GM23338 (cell line): ENCODE results near the gene ZNF628. TPM values are rescaled to one million over a fixed set of nuclear protein-coding genes. Genes with fewer than 3 reads are reported as not detected.

Source experiments
- ATAC-seq: fragments of 200-7000 bp; cut with Tn5 transposase; 3 replicates; pipeline ENCODE4 v1.9.1; 2020
- DNase-seq: peaks from one replicate; pipeline ENCODE4 v3.0.0-alpha.2; 2015; ENCODE audit warnings: low spot score
- H2AFZ ChIP-seq: fragments of 200-600 bp; sonication (generic); 2 replicates; pipeline ENCODE4 v1.8.0; 2016; ENCODE audit warnings: antibody characterized with exemption, mild to moderate bottlenecking, moderate library complexity
- H3F3A ChIP-seq: fragments of 200-600 bp; sonication (generic); replicated peaks from 2 replicates; pipeline ENCODE4 v1.8.0; 2017; ENCODE audit warnings: antibody characterized with exemption, mixed run types, low read depth
- H3K27ac ChIP-seq: fragments of 200-600 bp; sonication (generic); 2 replicates; pipeline ENCODE4 v1.6.1; 2016; ENCODE audit warnings: low read depth
- H3K27me3 ChIP-seq: fragments of 200-600 bp; sonication (generic); 2 replicates; pipeline ENCODE4 v1.8.0; 2016; ENCODE audit warnings: mild to moderate bottlenecking, mixed run types, moderate library complexity; ENCODE audit not compliant: insufficient read depth
- H3K36me3 ChIP-seq: fragments of 200-600 bp; sonication (generic); 2 replicates; pipeline ENCODE4 v1.8.0; 2016; ENCODE audit warnings: mild to moderate bottlenecking; ENCODE audit not compliant: insufficient read depth
- H3K4me1 ChIP-seq: fragments of 200-600 bp; sonication (generic); 2 replicates; pipeline ENCODE4 v1.8.0; 2016; ENCODE audit warnings: mild to moderate bottlenecking, moderate library complexity; ENCODE audit not compliant: insufficient read depth
- H3K4me2 ChIP-seq: fragments of 200-600 bp; sonication (generic); 2 replicates; pipeline ENCODE4 v1.7.1; 2017; ENCODE audit warnings: mixed run types
- H3K4me3 ChIP-seq: fragments of 200-600 bp; sonication (generic); 2 replicates; pipeline ENCODE4 v1.6.1; 2016; ENCODE audit warnings: mixed run types
- H3K79me2 ChIP-seq: fragments of 200-600 bp; sonication (generic); replicated peaks from 2 replicates; pipeline ENCODE4 v1.8.0; 2017; ENCODE audit warnings: mild to moderate bottlenecking; ENCODE audit not compliant: insufficient read depth
- H3K9me2 ChIP-seq: fragments of 200-600 bp; sonication (generic); 2 replicates; pipeline ENCODE4 v1.8.0; 2017; ENCODE audit not compliant: insufficient read depth
- H4K20me1 ChIP-seq: fragments of 200-600 bp; sonication (generic); replicated peaks from 2 replicates; pipeline ENCODE4 v1.8.0; 2017; ENCODE audit warnings: mild to moderate bottlenecking; ENCODE audit not compliant: insufficient read depth
- H3K27ac Mint-ChIP-seq: 2 replicates; pipeline ENCODE4 v1.8.0; 2020; ENCODE audit warnings: inconsistent platforms, mild to moderate bottlenecking, moderate library complexity, mixed read lengths
- H3K27me3 Mint-ChIP-seq: 3 replicates; pipeline ENCODE4 v1.8.0; 2022; ENCODE audit warnings: low read depth, mild to moderate bottlenecking, moderate library complexity, mixed read lengths, inconsistent platforms; ENCODE audit not compliant: insufficient read depth, poor library complexity
- H3K36me3 Mint-ChIP-seq: 3 replicates; pipeline ENCODE4 v1.8.0; 2021; ENCODE audit warnings: low read depth, mild to moderate bottlenecking, inconsistent platforms, moderate library complexity, mixed read lengths
- H3K4me1 Mint-ChIP-seq: 3 replicates; pipeline ENCODE4 v1.8.0; 2020; ENCODE audit warnings: mild to moderate bottlenecking, inconsistent platforms, mixed read lengths
- H3K4me3 Mint-ChIP-seq: 3 replicates; pipeline ENCODE4 v1.8.0; 2021; ENCODE audit warnings: moderate library complexity, mild to moderate bottlenecking, inconsistent platforms, mixed read lengths
- H3K9me3 Mint-ChIP-seq: 3 replicates; pipeline ENCODE4 v1.8.0; 2020; ENCODE audit warnings: moderate library complexity, mild to moderate bottlenecking, inconsistent platforms, mixed read lengths
- CREB1 ChIP-seq: fragments of 250-450 bp; sonication (Bioruptor Pico); IDR thresholded peaks from 2 replicates; pipeline ENCODE4 v1.5.0; 2020; ENCODE audit warnings: low read depth, mild to moderate bottlenecking, moderate library complexity
- EZH2 ChIP-seq: fragments of 200-600 bp; sonication (generic); IDR thresholded peaks from one replicate; pipeline ENCODE4 v1.8.0; 2017; ENCODE audit warnings: antibody characterized with exemption, mild to moderate bottlenecking, low read depth; ENCODE audit not compliant: unreplicated experiment
- JUNB ChIP-seq: IDR thresholded peaks from one replicate; pipeline ENCODE4 v1.6.1; 2016; ENCODE audit warnings: antibody characterized with exemption; ENCODE audit not compliant: unreplicated experiment
- polyA plus RNA-seq: library from polyadenylated mRNA; unstranded; fragments of >200 nt; fragmentation: Nextera tagmentation; extraction: Ambion mirVana; gene quantifications from 2 replicates; pipeline ENCODE4 v1.2.1, GENCODE V29; 2016
- total RNA-seq: library from RNA; depleted of rRNA; stranded (reverse); fragments of >200 nt; shearing (Covaris generic); gene quantifications from 2 replicates; pipeline ENCODE4 v1.2.3, GENCODE V29; 2014
- TF ChIP-seq, protein P1 (sequence below): fragments of 250-450 bp; sonication (Bioruptor Pico); IDR thresholded peaks from 2 replicates; pipeline ENCODE4 v1.5.0; 2020; ENCODE audit warnings: mild to moderate bottlenecking, moderate library complexity

ZNF628 gene
- total and polyA plus RNA-seq, 2 experiments from 2014 or later = 4.9 to 10.7 TPM

DNA sequence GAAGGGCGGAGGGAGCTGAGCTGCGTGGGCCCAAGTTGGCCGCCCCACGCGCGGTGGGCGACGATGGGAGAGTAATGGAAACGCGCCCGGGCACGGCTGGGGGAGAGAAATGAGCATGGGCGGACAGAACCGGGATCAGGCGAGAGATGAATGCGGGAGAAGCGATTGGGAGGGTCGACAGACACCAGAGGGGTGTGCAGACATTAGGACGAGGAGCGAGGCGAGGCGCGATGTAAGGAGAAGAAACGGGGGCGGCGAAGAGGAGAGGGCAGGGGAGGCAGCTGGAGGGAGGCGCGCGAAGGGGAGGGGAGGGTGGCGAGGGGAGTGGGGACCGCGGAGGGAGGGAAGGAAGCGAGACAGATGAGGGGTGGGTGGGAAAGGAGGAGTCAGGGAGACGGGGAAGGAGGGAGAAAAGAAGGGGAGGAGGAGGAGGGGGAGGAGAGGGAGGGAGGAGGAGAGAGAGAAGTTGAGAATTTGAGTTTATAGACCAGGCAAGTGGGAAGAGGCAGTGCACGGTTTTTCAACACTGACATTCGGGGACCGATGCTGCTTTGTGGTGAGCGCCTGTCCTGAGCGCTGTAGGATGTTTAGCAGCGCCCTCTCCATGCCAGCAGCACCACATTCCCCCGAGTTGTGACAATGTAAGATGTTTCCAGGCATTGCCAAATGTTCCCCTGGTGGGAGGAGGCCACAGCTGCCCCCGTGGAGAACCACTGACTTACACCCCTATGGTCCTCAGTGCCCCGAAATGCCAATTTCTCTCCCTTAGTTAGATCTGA, 33.2 kb upstream of the ZNF628 start, which contains the start of gene SHISA7:
TSS of gene SHISA7 (minus strand) at position 256 of the 779 bp plus-strand sequence. CDS start 437 bp downstream, outside the sequence.
- peaks cover 22% of the 10 kb centered on the region for H3K4me1 Mint-ChIP-seq

More for the DNA sequence above, 33.2 kb upstream of the ZNF628 start, which contains the start of gene SHISA7:
- Histone ChIP-seq H3F3A (peaks cover 14% of the 10 kb centered on the region), H3K27me3 (peaks cover 94% of the 10 kb centered on the region), H4K20me1 (no peaks in the 10 kb centered on the region), H3K4me2 (peak within 1 kb of the TSS; percentile 87), H3K4me1 (peaks cover 12% of the 10 kb centered on the region; the same call in 1 of the 2 replicates), H3K9me2 (no peaks in the 10 kb centered on the region), H3K36me3 (no peaks in the 10 kb centered on the region), H3K27ac (no peak within 1 kb of the TSS), H3K79me2 (no peaks in the 10 kb centered on the region), H3K4me3 (peak within 1 kb of the TSS; percentile 67), H2AFZ (no peak within 1 kb of the TSS)
- H3K36me3 Mint-ChIP-seq = no peaks in the 10 kb centered on the region; the same call in 2 of the 3 replicates
- no peaks in the 10 kb centered on the region; the same call in none of the 3 replicates for H3K9me3 Mint-ChIP-seq
- TF ChIP-seq EZH2 = peak; percentile 66
- TF ChIP-seq JUNB = no peak
- no peak for TF ChIP-seq CREB1 (CRISPR knock-in tag)
- TF ChIP-seq, protein P1, sequence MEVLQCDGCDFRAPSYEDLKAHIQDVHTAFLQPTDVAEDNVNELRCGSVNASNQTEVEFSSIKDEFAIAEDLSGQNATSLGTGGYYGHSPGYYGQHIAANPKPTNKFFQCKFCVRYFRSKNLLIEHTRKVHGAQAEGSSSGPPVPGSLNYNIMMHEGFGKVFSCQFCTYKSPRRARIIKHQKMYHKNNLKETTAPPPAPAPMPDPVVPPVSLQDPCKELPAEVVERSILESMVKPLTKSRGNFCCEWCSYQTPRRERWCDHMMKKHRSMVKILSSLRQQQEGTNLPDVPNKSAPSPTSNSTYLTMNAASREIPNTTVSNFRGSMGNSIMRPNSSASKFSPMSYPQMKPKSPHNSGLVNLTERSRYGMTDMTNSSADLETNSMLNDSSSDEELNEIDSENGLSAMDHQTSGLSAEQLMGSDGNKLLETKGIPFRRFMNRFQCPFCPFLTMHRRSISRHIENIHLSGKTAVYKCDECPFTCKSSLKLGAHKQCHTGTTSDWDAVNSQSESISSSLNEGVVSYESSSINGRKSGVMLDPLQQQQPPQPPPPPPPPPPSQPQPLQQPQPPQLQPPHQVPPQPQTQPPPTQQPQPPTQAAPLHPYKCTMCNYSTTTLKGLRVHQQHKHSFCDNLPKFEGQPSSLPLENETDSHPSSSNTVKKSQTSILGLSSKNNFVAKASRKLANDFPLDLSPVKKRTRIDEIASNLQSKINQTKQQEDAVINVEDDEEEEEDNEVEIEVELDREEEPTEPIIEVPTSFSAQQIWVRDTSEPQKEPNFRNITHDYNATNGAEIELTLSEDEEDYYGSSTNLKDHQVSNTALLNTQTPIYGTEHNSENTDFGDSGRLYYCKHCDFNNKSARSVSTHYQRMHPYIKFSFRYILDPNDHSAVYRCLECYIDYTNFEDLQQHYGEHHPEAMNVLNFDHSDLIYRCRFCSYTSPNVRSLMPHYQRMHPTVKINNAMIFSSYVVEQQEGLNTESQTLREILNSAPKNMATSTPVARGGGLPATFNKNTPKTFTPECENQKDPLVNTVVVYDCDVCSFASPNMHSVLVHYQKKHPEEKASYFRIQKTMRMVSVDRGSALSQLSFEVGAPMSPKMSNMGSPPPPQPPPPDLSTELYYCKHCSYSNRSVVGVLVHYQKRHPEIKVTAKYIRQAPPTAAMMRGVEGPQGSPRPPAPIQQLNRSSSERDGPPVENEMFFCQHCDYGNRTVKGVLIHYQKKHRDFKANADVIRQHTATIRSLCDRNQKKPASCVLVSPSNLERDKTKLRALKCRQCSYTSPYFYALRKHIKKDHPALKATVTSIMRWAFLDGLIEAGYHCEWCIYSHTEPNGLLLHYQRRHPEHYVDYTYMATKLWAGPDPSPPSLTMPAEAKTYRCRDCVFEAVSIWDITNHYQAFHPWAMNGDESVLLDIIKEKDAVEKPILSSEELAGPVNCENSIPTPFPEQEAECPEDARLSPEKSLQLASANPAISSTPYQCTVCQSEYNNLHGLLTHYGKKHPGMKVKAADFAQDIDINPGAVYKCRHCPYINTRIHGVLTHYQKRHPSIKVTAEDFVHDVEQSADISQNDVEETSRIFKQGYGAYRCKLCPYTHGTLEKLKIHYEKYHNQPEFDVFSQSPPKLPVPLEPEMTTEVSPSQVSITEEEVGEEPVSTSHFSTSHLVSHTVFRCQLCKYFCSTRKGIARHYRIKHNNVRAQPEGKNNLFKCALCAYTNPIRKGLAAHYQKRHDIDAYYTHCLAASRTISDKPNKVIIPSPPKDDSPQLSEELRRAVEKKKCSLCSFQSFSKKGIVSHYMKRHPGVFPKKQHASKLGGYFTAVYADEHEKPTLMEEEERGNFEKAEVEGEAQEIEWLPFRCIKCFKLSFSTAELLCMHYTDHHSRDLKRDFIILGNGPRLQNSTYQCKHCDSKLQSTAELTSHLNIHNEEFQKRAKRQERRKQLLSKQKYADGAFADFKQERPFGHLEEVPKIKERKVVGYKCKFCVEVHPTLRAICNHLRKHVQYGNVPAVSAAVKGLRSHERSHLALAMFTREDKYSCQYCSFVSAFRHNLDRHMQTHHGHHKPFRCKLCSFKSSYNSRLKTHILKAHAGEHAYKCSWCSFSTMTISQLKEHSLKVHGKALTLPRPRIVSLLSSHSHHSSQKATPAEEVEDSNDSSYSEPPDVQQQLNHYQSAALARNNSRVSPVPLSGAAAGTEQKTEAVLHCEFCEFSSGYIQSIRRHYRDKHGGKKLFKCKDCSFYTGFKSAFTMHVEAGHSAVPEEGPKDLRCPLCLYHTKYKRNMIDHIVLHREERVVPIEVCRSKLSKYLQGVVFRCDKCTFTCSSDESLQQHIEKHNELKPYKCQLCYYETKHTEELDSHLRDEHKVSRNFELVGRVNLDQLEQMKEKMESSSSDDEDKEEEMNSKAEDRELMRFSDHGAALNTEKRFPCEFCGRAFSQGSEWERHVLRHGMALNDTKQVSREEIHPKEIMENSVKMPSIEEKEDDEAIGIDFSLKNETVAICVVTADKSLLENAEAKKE = no peak
- peak within 1 kb of the TSS; percentile 76 for H3K4me3 Mint-ChIP-seq
- no peak within 1 kb of the TSS for H3K27ac Mint-ChIP-seq
- DNase-seq (peak; percentile 69), ATAC-seq (peak; percentile 2; the same call in 2 of the 3 replicates)
- peaks cover 76% of the 10 kb centered on the region for H3K27me3 Mint-ChIP-seq
